ENCODE measurements around the gene SPCS2. TPM values are rescaled to one million over a fixed set of nuclear protein-coding genes. Genes with fewer than 3 reads are reported as not detected.
A peak's percentile ranks its signal among the peaks of the same experiment; 100 is the strongest.

The SPCS2 gene
- total RNA-seq, 4 donors from 2014 or later, result 40.7 to 62.8 (median 53.6) TPM

DNA sequence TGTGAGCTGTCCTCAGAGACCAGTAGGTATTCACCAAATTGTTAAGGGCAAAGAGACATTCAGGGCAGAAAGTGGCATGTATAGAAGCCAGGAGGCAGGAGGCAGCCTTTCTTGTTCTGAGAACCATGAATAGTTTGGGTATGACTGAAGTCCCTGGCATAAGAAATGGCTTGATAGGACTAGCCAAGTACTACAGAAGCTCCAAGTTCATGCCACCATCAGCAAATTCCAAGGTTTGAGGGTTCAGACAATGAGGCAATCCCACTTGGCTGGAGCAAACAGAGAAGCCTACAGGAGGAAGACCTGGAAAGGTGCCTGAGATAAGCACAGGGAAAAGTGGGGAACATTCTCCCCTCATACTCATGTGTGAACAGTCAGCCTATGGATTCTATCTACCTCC is 25.9 kb upstream of the SPCS2 start:
- Histone ChIP-seq H3K9me3 (no peaks in the 10 kb centered on the region), H3K36me3 (peaks cover 0 to 66% (median 8%) of the 10 kb centered on the region in 3 donors), H3K27ac (no peak overlapping the region), H3K4me1 (no peaks in the 10 kb centered on the region), H3K27me3 (no peaks in the 10 kb centered on the region), H3K4me3 (no peak overlapping the region)
- DNase-seq, result no peak
- intact Hi-C loops (cut with DNase I), result loop anchor here (10.0 kb wide), 2 partner anchors 282 to 322 kb away; partner anchors contain the start of gene TPBGL
- TF ChIP-seq POLR2A (IDR thresholded peaks at IDR 0.05), result no peak
- TF ChIP-seq, protein P1, sequence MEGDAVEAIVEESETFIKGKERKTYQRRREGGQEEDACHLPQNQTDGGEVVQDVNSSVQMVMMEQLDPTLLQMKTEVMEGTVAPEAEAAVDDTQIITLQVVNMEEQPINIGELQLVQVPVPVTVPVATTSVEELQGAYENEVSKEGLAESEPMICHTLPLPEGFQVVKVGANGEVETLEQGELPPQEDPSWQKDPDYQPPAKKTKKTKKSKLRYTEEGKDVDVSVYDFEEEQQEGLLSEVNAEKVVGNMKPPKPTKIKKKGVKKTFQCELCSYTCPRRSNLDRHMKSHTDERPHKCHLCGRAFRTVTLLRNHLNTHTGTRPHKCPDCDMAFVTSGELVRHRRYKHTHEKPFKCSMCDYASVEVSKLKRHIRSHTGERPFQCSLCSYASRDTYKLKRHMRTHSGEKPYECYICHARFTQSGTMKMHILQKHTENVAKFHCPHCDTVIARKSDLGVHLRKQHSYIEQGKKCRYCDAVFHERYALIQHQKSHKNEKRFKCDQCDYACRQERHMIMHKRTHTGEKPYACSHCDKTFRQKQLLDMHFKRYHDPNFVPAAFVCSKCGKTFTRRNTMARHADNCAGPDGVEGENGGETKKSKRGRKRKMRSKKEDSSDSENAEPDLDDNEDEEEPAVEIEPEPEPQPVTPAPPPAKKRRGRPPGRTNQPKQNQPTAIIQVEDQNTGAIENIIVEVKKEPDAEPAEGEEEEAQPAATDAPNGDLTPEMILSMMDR (IDR thresholded peaks at IDR 0.05), result no peak

DNA sequence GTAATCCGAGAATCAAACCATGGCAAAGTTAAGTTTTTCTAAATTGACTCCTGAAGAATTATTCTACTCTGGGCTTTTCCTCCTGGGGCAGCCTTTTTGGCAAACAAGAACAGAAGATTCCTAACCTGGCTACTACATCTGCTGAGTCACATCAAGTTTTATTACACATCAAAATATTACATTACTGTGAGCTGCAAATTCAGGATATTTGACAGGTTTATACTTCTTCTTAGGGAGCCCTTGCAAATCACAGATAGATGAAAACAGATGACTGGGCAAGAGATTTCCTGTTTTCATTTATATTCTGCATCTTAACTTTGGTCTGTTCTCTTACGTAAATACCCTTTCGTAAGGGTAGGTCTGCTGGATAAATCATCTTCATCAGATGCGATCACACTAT is 23.8 kb upstream of the SPCS2 start:
- no peak overlapping the region for H3K4me3 ChIP-seq
- no peaks in the 10 kb centered on the region for H3K9me3 ChIP-seq
- intact Hi-C loops (cut with DNase I), result loop anchor here (5.0 to 10.0 kb wide), 3 partner anchors 107 to 320 kb away; partner anchors contain the start of gene TPBGL
- no peaks in the 10 kb centered on the region for H3K4me1 ChIP-seq
- peaks cover 0 to 65% (median 0%) of the 10 kb centered on the region in 3 donors for H3K36me3 ChIP-seq
- no peak for TF ChIP-seq POLR2A (IDR thresholded peaks at IDR 0.05)
- no peak for DNase-seq
- WGBS, 2 donors, result 89 to 93% methylated on average over 4 of the region's 4 CpGs
- no peaks in the 10 kb centered on the region for H3K27me3 ChIP-seq
- H3K27ac ChIP-seq, result no peak overlapping the region

DNA sequence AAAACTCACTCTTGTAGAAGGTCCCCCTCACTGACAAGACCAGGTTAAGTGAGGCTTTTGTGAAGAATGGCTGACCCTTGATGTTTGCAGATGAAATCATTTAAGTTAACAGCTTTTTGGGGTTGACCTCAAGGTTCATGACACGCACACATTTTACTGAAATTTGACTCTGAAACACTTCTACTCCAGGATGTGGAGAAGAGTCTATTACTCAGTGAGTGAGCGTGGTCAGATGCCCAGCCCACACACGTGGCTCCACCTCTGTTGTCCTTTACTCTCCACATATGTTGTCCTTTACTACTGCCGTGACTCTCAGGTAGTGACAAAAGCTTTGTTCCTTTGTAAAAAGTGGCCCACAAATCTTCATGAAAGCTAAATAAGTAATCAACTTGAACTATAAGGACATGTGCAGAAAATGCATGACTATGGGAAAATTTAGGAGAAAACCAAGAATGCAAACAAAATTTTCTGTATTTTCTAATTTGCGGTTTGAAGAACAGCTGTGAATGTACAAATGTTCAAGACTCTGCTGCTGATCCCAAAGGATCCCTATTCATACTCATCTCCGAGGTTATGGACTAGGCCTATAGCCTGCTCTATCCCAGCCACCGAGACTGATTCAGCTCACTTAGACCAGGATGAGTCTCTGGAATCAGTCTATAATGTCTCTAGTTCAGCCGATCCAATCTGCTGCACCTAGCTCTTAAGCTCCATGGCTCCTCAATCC is 22.6 kb upstream of the SPCS2 start:
- DNase-seq, result no peak
- Histone ChIP-seq H3K9me3 (no peaks in the 10 kb centered on the region), H3K27me3 (no peaks in the 10 kb centered on the region), H3K4me3 (no peak overlapping the region), H3K36me3 (peaks cover 0 to 62% (median 0%) of the 10 kb centered on the region in 3 donors), H3K4me1 (no peaks in the 10 kb centered on the region), H3K27ac (no peak overlapping the region)
- intact Hi-C loops (cut with DNase I), result loop anchor here (5.0 to 10.0 kb wide), 3 partner anchors 106 to 318 kb away; partner anchors contain the start of gene TPBGL
- 76 to 88% methylated on average over 8 of the region's 8 CpGs for WGBS, 2 donors
- TF ChIP-seq, protein P1 (IDR thresholded peaks at IDR 0.05), result no peak
- no peak for TF ChIP-seq POLR2A (IDR thresholded peaks at IDR 0.05)

DNA sequence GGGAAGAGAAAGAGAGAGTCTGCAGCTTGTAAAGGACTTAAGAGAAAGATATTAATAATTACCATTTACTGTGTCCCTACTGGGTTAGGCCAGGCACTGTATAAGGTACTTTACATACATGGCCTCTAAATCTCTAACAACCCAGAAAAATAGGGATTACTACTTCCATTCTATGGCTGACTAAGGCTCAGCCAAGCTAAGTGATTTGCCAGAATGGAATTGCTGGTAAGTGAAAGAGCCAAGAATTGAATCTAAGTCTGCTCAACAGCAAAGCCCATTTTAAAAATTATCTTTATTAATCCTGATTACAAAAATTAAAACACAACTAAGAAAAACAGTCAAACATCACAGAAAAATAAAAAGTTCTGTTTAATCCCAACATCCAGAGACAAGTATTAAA is 21.6 kb upstream of the SPCS2 start:
- Histone ChIP-seq H3K9me3 (no peaks in the 10 kb centered on the region), H3K27ac (no peak overlapping the region), H3K4me3 (no peak overlapping the region), H3K36me3 (peaks cover 0 to 71% (median 0%) of the 10 kb centered on the region in 3 donors), H3K27me3 (no peaks in the 10 kb centered on the region), H3K4me1 (no peaks in the 10 kb centered on the region)
- intact Hi-C loops (cut with DNase I), result loop anchor here (5.0 to 10.0 kb wide), 3 partner anchors 105 to 317 kb away; partner anchors contain the start of gene TPBGL
- TF ChIP-seq POLR2A (IDR thresholded peaks at IDR 0.05), result no peak
- TF ChIP-seq, protein P1 (IDR thresholded peaks at IDR 0.05), result no peak
- no peak for DNase-seq

DNA sequence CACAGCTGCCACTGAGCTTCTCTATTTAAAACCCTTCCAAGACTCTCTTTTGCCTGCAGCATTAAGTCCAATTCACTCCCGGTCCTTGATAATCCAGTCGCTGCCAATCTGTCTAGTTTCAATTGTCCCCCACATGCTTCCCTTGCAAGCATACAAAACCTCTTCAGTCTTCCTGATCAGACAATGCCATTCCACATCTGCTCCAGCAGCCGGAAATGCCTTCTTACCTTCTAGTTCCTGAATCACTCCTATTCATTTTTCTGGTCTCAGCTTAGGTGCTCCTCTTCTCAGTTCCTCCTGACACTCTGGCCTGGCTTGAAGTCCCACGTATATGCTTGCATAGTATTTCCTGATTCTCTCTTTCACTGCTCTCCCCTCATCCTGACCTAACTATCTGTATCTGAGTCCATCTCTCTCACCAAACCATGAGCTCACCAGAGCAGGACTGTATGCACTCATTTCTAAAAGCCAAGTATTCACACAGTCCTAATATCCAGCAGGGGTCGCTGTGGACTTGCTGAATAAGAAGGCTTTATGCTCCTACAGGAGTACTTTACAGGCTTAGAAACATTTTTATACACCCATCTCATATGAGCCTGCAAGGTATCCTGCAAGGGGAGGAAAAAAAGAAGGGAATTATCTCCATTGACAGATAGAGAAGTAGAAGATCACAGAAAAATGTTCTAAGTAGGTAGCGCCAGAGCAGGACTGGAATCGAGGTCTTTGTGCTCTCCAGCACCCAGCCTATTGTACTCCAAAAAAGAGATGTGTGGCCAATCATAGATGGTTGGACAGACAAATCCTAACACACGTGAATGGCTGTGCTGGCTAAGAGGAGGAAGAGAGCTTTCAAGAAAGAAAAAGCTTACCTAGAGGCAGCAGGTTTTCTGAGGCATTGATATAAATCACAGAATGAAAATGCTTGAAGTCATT is 19.4 kb upstream of the SPCS2 start:
- Histone ChIP-seq H3K27me3 (no peaks in the 10 kb centered on the region), H3K4me1 (no peaks in the 10 kb centered on the region), H3K27ac (no peak overlapping the region), H3K9me3 (no peaks in the 10 kb centered on the region), H3K4me3 (no peak overlapping the region), H3K36me3 (peaks cover 0 to 90% (median 0%) of the 10 kb centered on the region in 3 donors)
- intact Hi-C loops (cut with DNase I), result loop anchor here (5.0 to 10.0 kb wide), 3 partner anchors 103 to 315 kb away; partner anchors contain the start of gene TPBGL
- DNase-seq, result peak; percentile 25
- 52 to 55% methylated on average over 8 of the region's 8 CpGs for WGBS, 2 donors
- TF ChIP-seq, protein P1 (IDR thresholded peaks at IDR 0.05), result peak; percentile 59 to 88 (median 82)
- TF ChIP-seq POLR2A (IDR thresholded peaks at IDR 0.05), result no peak

All from esophagus squamous epithelium (tissue), 5 donors.